VCaP (cell line): Measurements from ENCODE around the gene STK38.

Source experiments
- H3K27ac ChIP-seq: fragments of 450-650 bp; 2 replicates; pipeline ENCODE4 v1.5.1; 2017
- CTCF ChIP-seq: fragments of 450-650 bp; conservative IDR thresholded peaks from 2 replicates; pipeline ENCODE4 v1.5.1; 2017; ENCODE audit warnings: mild to moderate bottlenecking, moderate library complexity

STK38 gene

GRCh38 chr6:36508532-36508931 lies 38.7 kb downstream of the STK38 start:
- H3K27ac ChIP-seq, result no peak overlapping the region
- TF ChIP-seq CTCF, result no peak

- no peak overlapping the region for H3K27ac ChIP-seq
- no peak for TF ChIP-seq CTCF
These were observed 40.7 kb downstream of the STK38 start for GRCh38 chr6:36506611-36507010.

GRCh38 chr6:36505744-36506534 lies 41.3 kb downstream of the STK38 start:
- TF ChIP-seq CTCF, result no peak
- no peak overlapping the region for H3K27ac ChIP-seq

- no peak for TF ChIP-seq CTCF
- H3K27ac ChIP-seq, result no peak overlapping the region
These were observed 42.3 kb downstream of the STK38 start for GRCh38 chr6:36504982-36505381.

- H3K27ac ChIP-seq, result no peak overlapping the region
- no peak for TF ChIP-seq CTCF
These were observed 43.1 kb downstream of the STK38 start for GRCh38 chr6:36504181-36504580.

GRCh38 chr6:36501686-36502085 lies 45.6 kb downstream of the STK38 start:
- TF ChIP-seq CTCF, result no peak
- no peak overlapping the region for H3K27ac ChIP-seq

- H3K27ac ChIP-seq, result no peak overlapping the region
- no peak for TF ChIP-seq CTCF
These were observed 47.4 kb downstream of the STK38 start for GRCh38 chr6:36499918-36500317.
